AG08395 (cell line): ENCODE data around the gene PRSS36.
"Not testable (repeated sequence)": the region's sequence is repeated elsewhere in the genome, so short reads cannot be mapped to it uniquely, and the experiment has no call there.

ENCODE experiments used
- DNase-seq: peaks from one replicate; pipeline ENCODE4 v3.0.0; 2012; ENCODE audit warnings: mixed read lengths, low spot score

The PRSS36 gene

GRCh38 chr16:31149894-31150890 is at the start of gene PRSS36:
Gene PRSS36, minus strand, starts transcription at chr16:31150066. Its CDS starts 31 bp downstream, at chr16:31150035.
- no peak for DNase-seq

DNA sequence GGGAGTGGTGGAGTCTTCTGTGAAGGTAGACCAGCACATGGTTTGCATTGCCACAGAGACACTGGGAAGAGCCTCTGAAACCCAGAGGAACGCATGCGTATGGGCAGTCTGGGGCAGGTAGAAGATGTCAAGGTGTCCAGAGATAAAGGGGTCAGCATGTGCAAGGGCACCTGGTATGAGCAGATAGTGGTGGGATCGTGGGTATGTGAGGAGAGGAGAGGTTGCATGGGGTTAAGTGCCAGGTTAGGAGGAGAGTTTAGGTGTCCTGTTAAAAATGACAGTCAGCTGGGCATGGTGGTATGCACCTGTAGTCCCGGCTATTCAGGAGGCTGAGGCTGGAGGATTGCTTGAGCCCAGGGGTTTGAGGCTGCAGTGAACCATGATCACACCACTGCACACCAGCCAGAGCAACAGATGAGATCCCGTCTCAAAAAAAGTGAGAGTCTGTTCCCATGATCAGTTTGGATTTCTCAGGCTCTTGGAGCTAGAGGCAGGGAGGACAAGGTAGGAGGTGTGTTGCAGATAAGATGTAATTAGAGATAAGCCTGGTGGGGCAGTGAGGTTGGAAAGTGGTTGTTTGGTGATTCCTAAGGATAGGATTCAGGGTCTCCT is 49.7 kb upstream of the PRSS36 start:
- DNase-seq: no peak

- DNase-seq: no peak
Observed at GRCh38 chr16:31198207-31198882, 48.5 kb upstream of the PRSS36 start.

- no peak for DNase-seq
Observed at GRCh38 chr16:31196324-31197088, 46.6 kb upstream of the PRSS36 start.

GRCh38 chr16:31195861-31196260 is 46.0 kb upstream of the PRSS36 start:
- DNase-seq: not testable (repeated sequence)

DNA sequence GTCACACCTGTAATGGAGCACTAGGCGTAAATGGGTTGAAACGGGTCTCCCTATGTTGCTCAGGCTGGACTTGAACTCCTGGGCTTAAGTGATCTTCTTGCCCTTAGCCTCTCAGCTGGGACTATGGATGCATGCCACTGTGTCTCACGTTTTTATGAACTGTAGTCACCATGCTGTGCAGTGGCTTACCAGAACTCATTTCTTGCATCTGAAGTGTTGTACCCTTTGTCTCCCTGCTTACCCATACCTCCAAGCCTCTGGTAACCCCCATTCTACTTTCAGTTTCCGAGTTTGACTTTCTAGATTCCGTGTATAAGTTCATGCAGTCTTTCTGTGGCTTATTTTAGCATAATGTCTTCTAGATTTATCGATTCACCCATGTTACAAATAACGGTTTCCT is 45.0 kb upstream of the PRSS36 start:
- no peak for DNase-seq

DNA sequence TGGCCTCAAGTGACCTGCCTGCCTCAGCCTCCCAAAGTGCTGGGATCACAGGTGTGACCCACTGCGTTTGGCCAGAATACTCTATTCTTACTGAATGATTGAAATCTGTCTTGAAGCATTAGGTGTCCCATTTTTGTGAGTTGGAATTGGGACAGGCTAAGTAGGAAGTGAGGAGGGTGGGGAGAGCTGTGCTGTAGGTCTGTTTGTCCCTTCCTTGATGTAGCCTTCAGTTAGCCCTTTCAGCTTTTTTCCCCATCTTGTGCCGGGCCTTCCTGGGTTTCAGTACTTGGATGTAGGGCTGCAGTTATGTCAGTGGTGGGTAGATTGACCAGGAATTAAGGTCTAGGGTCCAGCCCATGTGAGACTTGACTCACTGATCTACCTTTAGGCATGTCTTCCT is 44.0 kb upstream of the PRSS36 start:
- no peak for DNase-seq

GRCh38 chr16:31192856-31193642 is 43.2 kb upstream of the PRSS36 start:
- DNase-seq: no peak

DNA sequence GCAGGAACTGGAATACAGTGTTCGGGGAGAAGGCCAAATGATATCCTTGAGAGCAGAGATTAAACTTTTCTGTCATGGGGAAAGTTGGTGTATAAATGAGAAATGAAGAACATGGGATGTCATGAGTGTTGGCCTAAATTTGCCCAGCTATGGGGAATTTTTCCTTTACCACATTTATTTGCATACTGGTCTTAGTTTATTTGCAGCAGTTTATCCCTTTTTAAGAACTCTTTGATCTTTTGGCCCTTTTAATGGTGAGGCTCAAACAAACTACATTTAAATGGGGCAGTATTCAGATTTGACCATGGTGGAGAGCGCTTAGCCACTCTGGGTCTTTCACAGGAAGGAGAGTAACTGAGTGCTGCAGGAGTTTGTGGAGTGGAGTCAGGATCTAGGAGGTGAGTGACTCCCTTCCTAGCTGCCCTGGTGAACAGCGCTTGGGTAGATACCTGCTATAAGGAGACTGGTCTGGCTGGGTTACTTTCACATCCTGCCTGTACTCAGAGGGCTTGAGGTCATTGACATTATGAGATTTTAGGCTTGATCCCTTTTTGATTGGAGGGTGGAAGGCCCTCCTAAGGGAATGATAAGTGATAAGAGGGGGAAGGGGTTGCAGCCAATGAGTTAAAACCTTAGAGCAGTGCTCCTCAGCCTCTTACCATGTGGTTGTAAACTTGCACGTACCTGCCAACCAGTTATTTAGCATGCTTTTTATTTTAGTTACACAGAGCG is 42.0 kb upstream of the PRSS36 start:
- no peak for DNase-seq

- no peak for DNase-seq
Observed at GRCh38 chr16:31190818-31191444, 41.1 kb upstream of the PRSS36 start.

DNA sequence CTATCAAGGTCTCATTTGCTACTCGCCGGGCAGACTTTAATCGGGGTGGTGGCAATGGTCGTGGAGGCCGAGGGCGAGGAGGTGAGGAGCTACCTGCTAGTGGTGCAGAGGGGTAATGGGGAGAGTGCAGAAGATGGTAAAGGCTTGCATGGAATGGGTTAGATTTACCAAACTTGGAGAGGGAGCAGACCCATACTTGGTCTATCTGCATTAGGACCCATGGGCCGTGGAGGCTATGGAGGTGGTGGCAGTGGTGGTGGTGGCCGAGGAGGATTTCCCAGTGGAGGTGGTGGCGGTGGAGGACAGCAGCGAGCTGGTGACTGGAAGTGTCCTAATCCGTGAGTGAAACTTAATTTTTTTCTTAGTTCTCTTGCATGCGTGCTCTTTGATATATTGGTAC is 40.2 kb upstream of the PRSS36 start:
- no peak for DNase-seq

- DNase-seq: no peak
Observed at GRCh38 chr16:31189412-31189778, 39.5 kb upstream of the PRSS36 start.

- DNase-seq: no peak
Observed at GRCh38 chr16:31188450-31189411, 38.9 kb upstream of the PRSS36 start.

DNA sequence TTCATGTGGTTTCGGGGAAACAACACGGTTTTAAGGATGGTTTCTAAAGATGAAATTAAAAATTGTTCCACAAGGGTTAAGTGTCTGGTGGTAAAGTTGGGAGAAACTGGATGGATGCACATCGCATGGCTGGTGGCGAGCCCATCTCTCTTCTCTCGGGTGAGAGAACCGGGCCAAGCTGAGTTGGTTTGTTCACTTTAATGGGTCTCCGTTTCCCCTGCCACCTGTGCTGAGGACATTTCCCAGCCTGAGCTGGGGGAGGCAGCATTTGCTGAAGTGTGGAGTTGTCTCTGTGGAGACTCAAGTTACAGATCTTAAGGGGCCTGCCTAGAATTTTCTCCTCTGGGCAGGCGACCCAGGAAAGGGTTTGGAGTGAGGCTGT is 37.9 kb upstream of the PRSS36 start:
- DNase-seq: no peak

- no peak for DNase-seq
Observed at GRCh38 chr16:31186930-31187807, 37.3 kb upstream of the PRSS36 start.

- DNase-seq: no peak
Observed at GRCh38 chr16:31186176-31186575, 36.3 kb upstream of the PRSS36 start.

DNA sequence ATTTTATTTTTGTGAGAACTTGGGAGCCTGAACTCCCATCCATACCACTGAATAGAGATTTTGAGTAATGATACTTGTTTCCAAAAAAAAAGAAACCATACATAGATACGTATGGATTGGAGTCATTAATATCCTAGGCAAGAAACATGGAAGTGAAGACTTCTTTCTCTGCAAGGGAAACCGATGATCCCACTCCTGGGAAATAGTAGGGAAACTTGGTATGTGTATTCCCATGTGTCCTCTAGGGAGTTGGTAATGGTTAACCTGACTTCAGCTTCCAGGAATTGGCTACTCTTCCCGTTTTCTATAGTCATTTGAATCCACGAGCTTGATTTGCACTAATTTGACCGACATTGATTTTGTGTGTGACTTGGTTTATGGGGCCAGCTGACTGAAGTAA is 35.5 kb upstream of the PRSS36 start:
- DNase-seq: no peak

DNA sequence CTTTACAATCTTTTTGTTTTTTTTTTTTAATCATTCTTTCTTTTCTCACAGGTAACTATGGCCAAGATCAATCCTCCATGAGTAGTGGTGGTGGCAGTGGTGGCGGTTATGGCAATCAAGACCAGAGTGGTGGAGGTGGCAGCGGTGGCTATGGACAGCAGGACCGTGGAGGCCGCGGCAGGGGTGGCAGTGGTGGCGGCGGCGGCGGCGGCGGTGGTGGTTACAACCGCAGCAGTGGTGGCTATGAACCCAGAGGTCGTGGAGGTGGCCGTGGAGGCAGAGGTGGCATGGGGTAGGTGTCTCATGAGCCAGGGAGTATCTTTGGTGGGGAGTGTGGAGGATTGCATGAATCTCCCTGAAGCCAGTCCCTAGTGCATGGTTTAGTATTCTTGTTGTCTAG is 35.0 kb upstream of the PRSS36 start:
- no peak for DNase-seq
